GM18861 (cell line): Measurements from ENCODE around the gene PFKP.

ENCODE experiments used
- ATAC-seq: cut with Tn5 transposase; IDR thresholded peaks from one replicate; pipeline ENCODE4 v1.9.1; 2021; ENCODE audit not compliant: unreplicated experiment

The PFKP gene

GRCh38 chr10:3111621-3112163, 44.3 kb downstream of the PFKP start:
- no peak for ATAC-seq

GRCh38 chr10:3113343-3113720, 46.0 kb downstream of the PFKP start:
- no peak for ATAC-seq

GRCh38 chr10:3115685-3116084, 48.3 kb downstream of the PFKP start:
- ATAC-seq: no peak

GRCh38 chr10:3116508-3117100, 49.3 kb downstream of the PFKP start:
- no peak for ATAC-seq

GRCh38 chr10:3117486-3117885, 50.1 kb downstream of the PFKP start:
- no peak for ATAC-seq

- ATAC-seq: no peak
These were observed 51.3 kb downstream of the PFKP start for GRCh38 chr10:3118641-3119091.

- no peak for ATAC-seq
These were observed 52.6 kb downstream of the PFKP start for GRCh38 chr10:3119796-3120459.

- no peak for ATAC-seq
These were observed 54.7 kb downstream of the PFKP start for GRCh38 chr10:3122034-3122433.

GRCh38 chr10:3122486-3123205, 55.3 kb downstream of the PFKP start:
- no peak for ATAC-seq

- ATAC-seq: no peak
These were observed 56.4 kb downstream of the PFKP start for GRCh38 chr10:3123571-3124411.

GRCh38 chr10:3124412-3125175, 57.2 kb downstream of the PFKP start:
- no peak for ATAC-seq

- no peak for ATAC-seq
These were observed 58.3 kb downstream of the PFKP start for GRCh38 chr10:3125527-3126170.

GRCh38 chr10:3126249-3126648, 58.9 kb downstream of the PFKP start:
- ATAC-seq: no peak

- no peak for ATAC-seq
These were observed 59.5 kb downstream of the PFKP start for GRCh38 chr10:3126741-3127346.

GRCh38 chr10:3127921-3128320, 60.6 kb downstream of the PFKP start:
- ATAC-seq: no peak

- ATAC-seq: no peak
These were observed 61.2 kb downstream of the PFKP start for GRCh38 chr10:3128379-3129130.

GRCh38 chr10:3129581-3130340, 62.4 kb downstream of the PFKP start:
- no peak for ATAC-seq

- no peak for ATAC-seq
These were observed 63.8 kb downstream of the PFKP start for GRCh38 chr10:3131098-3131497.
